IMR-90 (cell line): ENCODE measurements around the gene HOXD3. TPM values are rescaled to one million over a fixed set of nuclear protein-coding genes. Genes with fewer than 3 reads are reported as not detected.

Source experiments
- ATAC-seq: fragments of 200-7000 bp; cut with Tn5 transposase; 2 replicates; pipeline ENCODE4 v1.9.1; 2020; ENCODE audit warnings: low read depth, mild to moderate bottlenecking, moderate library complexity
- BruUV-seq: library from RNA; stranded (reverse); fragments of 400-500 nt; replicated peaks from 2 replicates; lab custom pipeline; 2021; lab: Mats Ljungman, UMichigan
- CTCF ChIA-PET: fragments of 300-600 bp; formaldehyde crosslinking; extraction: SDS; loops from one replicate; lab custom pipeline; 2021; ENCODE audit warnings: antibody characterized with exemption; lab: Yijun Ruan, JAX
- POLR2A ChIA-PET: fragments of 300-600 bp; sonication (Branson Sonifier 250); formaldehyde crosslinking; loops from one replicate; lab custom pipeline; 2022; ENCODE audit warnings: antibody characterized with exemption; ENCODE audit not compliant: unreplicated experiment; lab: Charles Lee
- DNase-seq: peaks from one replicate; pipeline ENCODE4 v3.0.0; 2013
- H2AFZ ChIP-seq: replicated peaks from 2 replicates; pipeline ENCODE3; 2013; ENCODE audit warnings: low read length, mild to moderate bottlenecking; ENCODE audit not compliant: poor library complexity
- H2AK5ac ChIP-seq: 2 replicates; pipeline ENCODE4 v1.6.1; 2013; ENCODE audit warnings: low read depth, low read length, inconsistent platforms
- H2AK9ac ChIP-seq: replicated peaks from 2 replicates; pipeline ENCODE3; 2013; ENCODE audit warnings: mild to moderate bottlenecking, low read depth, low read length, moderate library complexity; ENCODE audit not compliant: poor library complexity
- H2BK120ac ChIP-seq: 2 replicates; pipeline ENCODE4 v1.6.1; 2013; ENCODE audit warnings: low read depth, low read length, inconsistent platforms
- H2BK15ac ChIP-seq: 3 replicates; pipeline ENCODE4 v1.6.1; 2013; ENCODE audit warnings: low read depth, low read length, inconsistent platforms
- H2BK20ac ChIP-seq: 2 replicates; pipeline ENCODE4 v1.6.1; 2013; ENCODE audit warnings: low read depth, mild to moderate bottlenecking, inconsistent platforms, low read length, moderate library complexity
- H2BK5ac ChIP-seq: 2 replicates; pipeline ENCODE4 v1.6.1; 2013; ENCODE audit warnings: mild to moderate bottlenecking, low read depth, low read length, inconsistent platforms; ENCODE audit not compliant: poor library complexity, severe bottlenecking
- H3K14ac ChIP-seq: replicated peaks from 2 replicates; pipeline ENCODE4 v1.6.1; 2013; ENCODE audit warnings: low read depth, low read length, inconsistent platforms
- H3K18ac ChIP-seq: 2 replicates; pipeline ENCODE4 v1.6.1; 2013; ENCODE audit warnings: low read depth, low read length, control low read depth
- H3K23ac ChIP-seq: 2 replicates; pipeline ENCODE4 v1.6.1; 2013; ENCODE audit warnings: low read depth, low read length, inconsistent platforms
- H3K27ac ChIP-seq: 2 replicates; pipeline ENCODE4 v1.5.1; 2013; ENCODE audit warnings: mild to moderate bottlenecking, control low read depth, low read length; ENCODE audit not compliant: insufficient read depth
- H3K27me3 ChIP-seq: 2 replicates; pipeline ENCODE4 v1.6.1; 2013; ENCODE audit warnings: low read length; ENCODE audit not compliant: control insufficient read depth, insufficient read depth
- H3K36me3 ChIP-seq: 2 replicates; pipeline ENCODE4 v1.6.1; 2013; ENCODE audit warnings: low read length, mixed read lengths; ENCODE audit not compliant: control insufficient read depth, insufficient read depth
- H3K4ac ChIP-seq: 2 replicates; pipeline ENCODE4 v1.6.1; 2013; ENCODE audit warnings: low read depth, low read length, inconsistent platforms
- H3K4me1 ChIP-seq: 2 replicates; pipeline ENCODE4 v1.6.1; 2013; ENCODE audit warnings: low read length, mixed read lengths; ENCODE audit not compliant: control insufficient read depth, insufficient read depth
- H3K4me2 ChIP-seq: 2 replicates; pipeline ENCODE4 v1.6.1; 2013; ENCODE audit warnings: low read depth, mild to moderate bottlenecking, control low read depth, low read length, moderate library complexity
- H3K4me3 ChIP-seq: 2 replicates; pipeline ENCODE4 v1.5.1; 2013; ENCODE audit warnings: low read depth, mild to moderate bottlenecking, control low read depth, low read length, moderate library complexity; ENCODE audit not compliant: insufficient read depth
- H3K56ac ChIP-seq: 2 replicates; pipeline ENCODE4 v1.6.1; 2013; ENCODE audit warnings: low read length, inconsistent platforms; ENCODE audit not compliant: insufficient read depth; ENCODE audit errors: extremely low read depth
- H3K79me1 ChIP-seq, 2 experiments: 2 replicates each; pipeline ENCODE4 v1.6.1; 2013; ENCODE audit warnings: low read length in 2 of 2, inconsistent platforms in 1 of 2, low read depth in 1 of 2
- H3K9ac ChIP-seq: 2 replicates; pipeline ENCODE4 v1.6.1; 2013; ENCODE audit warnings: low read depth, low read length, control low read depth
- H3K9me1 ChIP-seq: 2 replicates; pipeline ENCODE4 v1.6.1; 2013; ENCODE audit warnings: low read length, inconsistent platforms; ENCODE audit not compliant: insufficient read depth
- H3K9me3 ChIP-seq: 2 replicates; pipeline ENCODE4 v1.6.1; 2013; ENCODE audit warnings: low read length; ENCODE audit not compliant: control insufficient read depth, insufficient read depth
- H4K20me1 ChIP-seq: 2 replicates; pipeline ENCODE4 v1.6.1; 2013; ENCODE audit warnings: low read length, inconsistent platforms; ENCODE audit not compliant: insufficient read depth
- H4K5ac ChIP-seq: 2 replicates; pipeline ENCODE4 v1.6.1; 2013; ENCODE audit warnings: mild to moderate bottlenecking, low read depth, low read length, control low read depth
- H4K8ac ChIP-seq, 2 experiments: 2 replicates each; pipeline ENCODE4 v1.6.1; 2013; ENCODE audit warnings: low read depth in 2 of 2, low read length in 2 of 2, control low read depth in 1 of 2, inconsistent platforms in 1 of 2
- H4K91ac ChIP-seq: 2 replicates; pipeline ENCODE4 v1.6.1; 2013; ENCODE audit warnings: low read depth, low read length, inconsistent platforms; ENCODE audit not compliant: insufficient read depth
- CEBPB ChIP-seq: IDR thresholded peaks from 2 replicates; pipeline ENCODE4 v1.6.1; 2012; ENCODE audit warnings: low read depth, low read length, improper control_type of control experiment
- CHD1 ChIP-seq: IDR thresholded peaks from 2 replicates; pipeline ENCODE4 v1.6.1; 2012; ENCODE audit warnings: low read depth, low read length, improper control_type of control experiment
- CTCF ChIP-seq: conservative IDR thresholded peaks from 2 replicates; pipeline ENCODE4 v1.5.1; 2012; ENCODE audit warnings: mild to moderate bottlenecking, low read depth, low read length, improper control_type of control experiment
- ELK1 ChIP-seq: fragments of 150-350 bp; IDR thresholded peaks from 2 replicates; pipeline ENCODE4 v1.6.1; 2016; ENCODE audit warnings: low read depth, mild to moderate bottlenecking, low read length, moderate library complexity, borderline replicate concordance
- FOS ChIP-seq: fragments of 150-350 bp; IDR thresholded peaks from 2 replicates; pipeline ENCODE4 v1.6.1; 2016; ENCODE audit warnings: low read depth, low read length
- MAFK ChIP-seq: IDR thresholded peaks from 2 replicates; pipeline ENCODE4 v1.6.1; 2012; ENCODE audit warnings: low read depth, low read length, improper control_type of control experiment
- MAZ ChIP-seq: IDR thresholded peaks from 2 replicates; pipeline ENCODE4 v1.6.1; 2012; ENCODE audit warnings: low read depth, mild to moderate bottlenecking, low read length, improper control_type of control experiment, moderate library complexity, borderline replicate concordance
- NFE2L2 ChIP-seq: fragments of 150-350 bp; IDR thresholded peaks from 2 replicates; pipeline ENCODE4 v1.6.1; 2016; ENCODE audit warnings: low read depth, mild to moderate bottlenecking, low read length
- RAD21 ChIP-seq: IDR thresholded peaks from 2 replicates; pipeline ENCODE4 v1.6.1; 2012; ENCODE audit warnings: low read length, improper control_type of control experiment
- RCOR1 ChIP-seq: IDR thresholded peaks from 2 replicates; pipeline ENCODE4 v1.6.1; 2012; ENCODE audit warnings: mild to moderate bottlenecking, low read length, improper control_type of control experiment; ENCODE audit not compliant: insufficient replicate concordance
- RFX5 ChIP-seq: IDR thresholded peaks from 2 replicates; pipeline ENCODE4 v1.8.0; 2012; ENCODE audit warnings: low read depth, mild to moderate bottlenecking, low read length, moderate library complexity
- SMC3 ChIP-seq: fragments of 150-350 bp; IDR thresholded peaks from 2 replicates; pipeline ENCODE4 v1.6.1; 2016; ENCODE audit warnings: low read depth, mild to moderate bottlenecking, antibody characterized with exemption, low read length, moderate library complexity
- USF2 ChIP-seq: fragments of 150-350 bp; IDR thresholded peaks from 2 replicates; pipeline ENCODE4 v1.6.1; 2017; ENCODE audit warnings: mild to moderate bottlenecking, antibody characterized with exemption, low read length, low read depth
- WGBS, 2 experiments: methylation state at CpG; one replicate each; pipeline versions ENCODE4 v1.1.5 to v1.1.7; 2013; ENCODE audit warnings: missing lambda C conversion rate in 2 of 2; ENCODE audit not compliant: insufficient read length in 1 of 2; ENCODE audit errors: extremely low coverage in 2 of 2; 5-methylcytosine and 5-hydroxymethylcytosine counted together
- dilution Hi-C: fragments of 300-500 bp; cut with HindIII; formaldehyde crosslinking; loops from one replicate; pipeline ENCODE4 v1.14.3; 2018; ENCODE audit warnings: low sequenced_read_pairs; ENCODE audit not compliant: unreplicated experiment
- in situ Hi-C: fragments of 300-500 bp; cut with MboI; formaldehyde crosslinking; loops from 3 replicates; pipeline ENCODE4 v1.14.3; 2019; ENCODE audit warnings: low sequenced_read_pairs, inconsistent platforms, mixed read lengths
- intact Hi-C: fragments of 100-400 bp; cut with micrococcal nuclease; formaldehyde crosslinking; loops from 2 replicates; pipeline ENCODE4 v1.10.0; 2022
- polyA plus RNA-seq, 3 experiments: library from polyadenylated mRNA; depleted of rRNA; stranded (reverse); fragments of >200 nt; gene quantifications; 2 replicates each; pipeline ENCODE4 v1.2.3, GENCODE V29; 2012; ENCODE audit warnings: low replicate concordance in 1 of 3
- total RNA-seq: library from RNA; depleted of rRNA; stranded (reverse); fragments of >200 nt; gene quantifications from 2 replicates; pipeline ENCODE4 v1.2.3, GENCODE V29; 2012

The HOXD3 gene
- total and polyA plus RNA-seq, 2 of the 4 experiments (the other 2 are of a cell fraction), result not detected

GRCh38 chr2:176109946-176110345 is 47.2 kb upstream of the HOXD3 start:
- no peaks in the 10 kb centered on the region for H4K20me1 ChIP-seq
- no peaks in the 10 kb centered on the region for H3K36me3 ChIP-seq
- no peak overlapping the region for H3K9ac ChIP-seq
- H3K27ac ChIP-seq, result no peak overlapping the region
- WGBS, 2 experiments, result no CpG with 5 or more reads among the region's 4 CpGs
- no peak overlapping the region for H4K5ac ChIP-seq
- H2AFZ ChIP-seq, result no peak overlapping the region
- H3K9me3 ChIP-seq, result peaks cover 5% of the 10 kb centered on the region
- H3K4me1 ChIP-seq, result no peaks in the 10 kb centered on the region
- H4K91ac ChIP-seq, result no peak overlapping the region
- no peak overlapping the region for H3K4ac ChIP-seq
- intact Hi-C loops, result no loop called here
- no peak overlapping the region for H3K4me3 ChIP-seq
- TF ChIP-seq RAD21 (no peak), SMC3 (no peak), MAZ (no peak), CHD1 (no peak), RCOR1 (no peak), FOS (no peak), CTCF (no peak), RFX5 (no peak), ELK1 (no peak), CEBPB (no peak), USF2 (no peak), NFE2L2 (no peak), MAFK (no peak)
- H2BK20ac ChIP-seq, result no peak overlapping the region
- no peak overlapping the region for H3K18ac ChIP-seq
- ATAC-seq (no peak), DNase-seq (no peak)
- no peak overlapping the region for H2BK15ac ChIP-seq
- H2AK5ac ChIP-seq, result no peak overlapping the region
- no peaks in the 10 kb centered on the region for H3K79me1 ChIP-seq
- ChIA-PET CTCF (interaction anchor here (0.8 to 1.3 kb wide), 4 partner anchors 12 to 544 kb away, joined by 3 to 4 read pairs (median 4); no protein-coding TSS in a partner anchor), POLR2A (no interaction called here)
- H3K27me3 ChIP-seq, result peaks cover 92% of the 10 kb centered on the region
- H3K4me2 ChIP-seq, result no peak overlapping the region
- H3K23ac ChIP-seq, result no peak overlapping the region
- no peak overlapping the region for H4K8ac ChIP-seq
- no peak overlapping the region for H3K14ac ChIP-seq
- no peak overlapping the region for H3K56ac ChIP-seq
- H2AK9ac ChIP-seq, result no peak overlapping the region
- no peak overlapping the region for H2BK120ac ChIP-seq
- dilution Hi-C loops, result no loop called here
- no TSS peak for BruUV-seq
- in situ Hi-C loops, result no loop called here
- no peak overlapping the region for H2BK5ac ChIP-seq
- H3K9me1 ChIP-seq, result no peaks in the 10 kb centered on the region
